NCI-H526 treated with DMSO at 0.1 percent for 48 hours (cell line): Measurements from ENCODE around the gene C3orf33.

Experiments used
- DNase-seq: peaks from one replicate; lab custom pipeline; 2025; lab: John Stamatoyannopoulos, UW

C3orf33 gene

DNA sequence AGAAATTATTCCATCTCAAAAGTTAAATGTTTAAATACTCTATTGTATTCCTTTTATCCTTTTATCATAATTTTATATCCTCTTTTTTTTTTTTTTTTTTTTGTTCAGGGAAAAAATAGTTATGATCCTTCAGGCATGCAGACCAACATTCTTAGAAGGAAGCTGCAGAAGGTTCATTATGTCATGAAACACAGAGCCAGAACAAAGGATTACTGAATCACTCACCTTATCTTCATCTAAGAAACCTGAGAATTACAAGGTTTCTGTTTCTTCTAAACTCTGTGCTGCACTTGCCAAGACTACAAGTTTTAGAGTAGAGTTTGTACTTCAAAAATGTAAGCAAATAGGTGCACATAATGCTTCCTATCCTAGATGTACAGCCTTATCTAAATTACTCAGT is 64.5 kb downstream of the C3orf33 start:
- DNase-seq: no peak

DNA sequence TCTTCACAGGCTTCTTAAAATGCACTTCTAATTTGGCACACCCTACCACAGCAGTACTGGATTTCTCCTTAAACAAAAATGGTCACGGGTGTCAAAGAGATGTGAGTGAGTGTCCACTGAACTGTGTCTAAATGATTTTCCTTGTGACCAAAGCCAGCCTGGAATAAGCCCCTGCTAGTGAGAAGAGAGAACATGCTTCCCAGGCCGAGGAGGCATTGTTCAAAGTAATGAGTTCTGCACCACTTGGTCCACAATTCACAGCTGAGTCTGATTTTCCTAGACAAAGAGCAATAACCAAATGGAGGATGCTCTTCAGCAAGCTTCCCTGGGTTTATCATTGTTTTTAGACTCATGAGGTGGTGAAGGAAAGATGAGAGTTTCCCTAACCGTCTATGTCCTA is 65.0 kb downstream of the C3orf33 start:
- peak; percentile 98 for DNase-seq

DNA sequence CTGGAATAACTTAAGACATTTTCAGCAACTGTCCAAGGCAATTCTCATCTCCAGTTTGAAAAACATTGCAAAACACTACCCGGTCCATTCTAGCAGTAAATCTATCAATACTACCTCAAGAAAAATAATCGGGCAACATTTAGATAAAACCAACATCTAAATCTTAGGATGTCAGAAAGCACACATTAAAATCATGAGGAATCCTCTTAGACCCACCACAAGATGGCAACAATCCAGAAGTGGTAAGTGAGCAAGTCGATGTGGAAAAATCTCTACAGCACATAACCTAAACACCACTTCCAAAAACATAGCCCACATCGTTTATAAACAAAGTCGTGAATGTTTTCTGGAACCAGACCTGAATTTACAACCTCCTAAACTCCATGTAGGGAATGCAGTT is 66.9 kb downstream of the C3orf33 start:
- no peak for DNase-seq

DNA sequence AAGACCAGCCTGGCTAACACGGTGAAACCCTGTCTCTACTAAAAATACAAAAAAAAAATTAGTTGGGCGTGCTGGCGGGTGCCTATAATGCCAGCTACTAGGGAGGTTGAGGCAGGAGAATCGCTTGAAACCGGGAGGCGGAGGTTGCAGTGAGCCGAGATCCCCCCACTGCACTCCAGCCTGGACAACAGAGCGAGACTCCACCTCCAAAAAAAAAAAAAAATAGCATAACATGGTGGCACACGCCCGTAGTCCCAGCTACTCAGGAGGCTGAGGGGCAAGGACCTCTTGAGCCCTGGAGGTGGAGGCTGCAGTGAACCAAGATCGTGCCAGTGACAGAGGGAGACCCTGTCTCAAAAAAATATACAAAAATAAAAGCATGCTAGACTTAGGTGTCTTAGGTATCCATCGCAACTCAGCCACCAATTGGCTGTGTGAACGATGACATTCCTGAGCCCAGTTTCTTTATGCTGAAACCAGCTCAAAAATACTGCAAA is 67.5 kb downstream of the C3orf33 start:
- DNase-seq: no peak

DNA sequence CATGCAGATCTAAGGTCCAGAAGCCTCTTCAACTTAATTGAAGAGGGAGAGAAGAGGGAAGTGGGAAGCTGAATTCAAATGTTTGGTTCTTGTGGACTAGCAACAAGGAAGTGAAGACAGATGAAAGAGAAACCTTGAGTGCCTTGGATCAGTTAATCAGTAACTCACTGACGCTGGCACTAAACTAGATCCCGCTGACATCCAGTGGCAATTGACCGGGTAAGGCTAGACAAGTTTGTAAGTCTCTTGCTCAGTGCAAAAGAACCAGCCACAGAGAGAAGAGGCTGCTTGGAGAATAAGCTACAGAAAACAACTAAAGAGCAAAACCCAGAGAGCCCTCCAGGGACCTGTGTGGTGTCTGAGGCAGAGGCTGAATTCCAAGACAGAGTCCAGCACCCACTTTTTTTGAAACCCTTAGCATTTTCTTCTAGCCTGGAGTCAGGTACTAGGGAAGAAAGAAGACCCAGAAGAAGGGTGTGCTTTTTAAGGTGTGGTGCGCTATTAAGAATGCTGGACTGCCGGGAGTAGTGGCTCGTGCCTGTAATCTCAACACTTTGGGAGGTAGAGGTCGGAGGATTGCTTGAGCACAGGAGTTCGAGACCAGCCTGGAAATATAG is 68.1 kb downstream of the C3orf33 start:
- DNase-seq: peak; percentile 54

DNA sequence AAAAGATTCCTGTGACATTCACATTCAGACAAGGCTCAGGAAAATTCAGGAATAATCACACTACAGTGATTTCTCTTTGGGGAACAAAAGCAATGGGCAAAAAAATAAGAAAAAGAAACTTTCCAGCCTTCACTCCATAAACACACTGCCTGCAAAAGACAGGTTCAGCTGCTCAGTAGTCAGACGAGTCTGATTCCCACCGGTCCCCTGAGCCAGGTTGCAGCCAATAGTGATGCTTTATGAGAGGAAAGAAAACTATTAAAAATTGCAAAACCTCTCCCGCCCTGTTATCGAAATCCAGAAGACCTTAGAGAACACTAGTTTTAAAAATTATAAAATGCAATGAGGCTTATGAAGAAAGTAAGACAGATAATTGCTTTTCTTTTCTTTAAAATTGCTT is 69.7 kb downstream of the C3orf33 start:
- DNase-seq: no peak

DNA sequence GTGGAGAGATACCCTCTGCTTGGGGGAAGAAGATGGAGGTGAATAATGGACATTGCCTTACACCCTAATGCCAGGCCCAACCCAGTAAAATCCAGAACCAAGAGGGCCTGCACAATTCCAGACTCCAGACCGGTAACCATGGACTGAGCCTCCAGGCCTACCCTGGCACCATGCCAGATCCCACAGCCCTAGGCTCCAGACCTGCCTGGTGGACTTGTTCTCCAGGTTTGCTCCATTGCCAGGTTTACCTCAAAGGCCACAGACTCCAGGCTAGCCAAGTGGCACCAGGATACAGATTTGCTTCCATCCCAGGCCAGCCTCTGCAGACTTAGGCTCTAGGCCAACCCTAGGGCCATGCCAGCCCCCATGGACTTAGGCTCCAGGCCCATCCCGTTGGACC is 75.2 kb downstream of the C3orf33 start:
- no peak for DNase-seq

DNA sequence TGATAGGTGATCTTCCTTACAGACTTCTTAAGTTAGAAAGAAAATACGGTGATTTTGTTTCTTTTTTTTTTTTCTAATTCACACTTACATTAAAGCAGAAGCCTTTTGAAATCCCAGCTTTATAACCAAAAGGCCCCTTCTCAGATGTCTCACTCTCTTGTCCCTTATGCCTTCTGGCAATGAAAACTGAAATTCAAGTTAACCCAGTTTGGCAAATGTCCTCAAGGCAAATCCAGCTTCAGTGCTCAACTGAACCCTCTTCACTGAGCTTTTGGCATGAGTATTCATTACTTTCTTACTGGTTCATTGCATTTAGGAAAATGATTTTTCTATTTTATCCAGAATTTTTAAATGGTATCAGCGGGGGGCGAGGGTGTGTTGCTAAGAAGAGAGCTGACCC is 78.2 kb downstream of the C3orf33 start:
- DNase-seq: no peak

DNA sequence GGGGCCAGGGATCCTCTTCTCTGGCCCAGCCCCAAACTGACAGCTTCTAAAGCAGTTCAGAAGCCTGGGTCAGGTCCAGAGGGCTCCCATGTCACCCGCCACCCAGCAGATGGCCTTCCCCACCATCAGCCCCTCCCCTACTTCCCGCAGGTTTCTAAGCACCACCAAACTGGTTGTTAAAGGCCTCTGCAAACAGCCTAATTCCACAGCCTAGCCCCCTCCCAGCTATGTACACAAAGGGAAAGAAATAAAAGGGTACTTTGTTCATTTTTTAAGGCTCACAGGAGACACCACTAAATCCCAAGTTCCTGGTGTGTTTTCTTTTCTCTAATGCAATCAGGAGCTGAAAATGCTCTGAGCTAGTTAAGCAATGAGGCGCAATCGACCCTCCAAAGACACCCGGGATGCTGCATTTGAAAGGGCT is 91.8 kb downstream of the C3orf33 start:
- peak; percentile 62 for DNase-seq
